GM12878 (cell line): ENCODE measurements around the gene HOXD10. TPM values are rescaled to one million over a fixed set of nuclear protein-coding genes. Genes with fewer than 3 reads are reported as not detected.

ENCODE experiments used
- ATAC-seq: fragments of 200-7000 bp; cut with Tn5 transposase; 3 replicates; pipeline ENCODE4 v1.9.1; 2020; ENCODE audit warnings: mild to moderate bottlenecking, moderate library complexity
- BruUV-seq: library from RNA; stranded (reverse); fragments of 400-500 nt; replicated peaks from 2 replicates; lab custom pipeline; 2021; lab: Mats Ljungman, UMichigan
- CTCF ChIA-PET: fragments of 300-600 bp; sonication (Branson Sonifier 250); formaldehyde crosslinking; extraction: SDS; loops from one replicate; lab custom pipeline; 2021; ENCODE audit warnings: inconsistent platforms; lab: Yijun Ruan, JAX
- POLR2A ChIA-PET: fragments of 350-600 bp; formaldehyde crosslinking; extraction: SDS; loops from one replicate; lab custom pipeline; 2021; ENCODE audit warnings: inconsistent platforms; lab: Charles Lee
- RAD21 ChIA-PET: fragments of 300-600 bp; sonication (Branson Sonifier 250); formaldehyde crosslinking; loops from one replicate; lab custom pipeline; 2023; ENCODE audit warnings: antibody characterized with exemption; ENCODE audit not compliant: unreplicated experiment; lab: Charles Lee
- SMC1A ChIA-PET: fragments of 300-600 bp; sonication (Branson Sonifier 250); formaldehyde crosslinking; loops from one replicate; lab custom pipeline; 2023; ENCODE audit not compliant: unreplicated experiment, uncharacterized antibody; lab: Charles Lee
- DNase-seq: peaks from one replicate; pipeline ENCODE4 v3.0.0-alpha.2; 2011; ENCODE audit warnings: low read depth, low spot score
- FAIRE-seq: peaks from 3 replicates; lab custom pipeline; 2011; peaks lifted over from hg19 to GRCh38; lab: Jason Lieb, UNC
- H2AFZ ChIP-seq: 2 replicates; pipeline ENCODE4 v1.6.0; 2011; ENCODE audit warnings: low read depth, low read length, control low read depth; ENCODE audit not compliant: control insufficient read depth
- H3K27ac ChIP-seq: 2 replicates; pipeline ENCODE4 v1.5.1; 2011; ENCODE audit warnings: control low read depth; ENCODE audit not compliant: control insufficient read depth, insufficient read depth
- H3K27me3 ChIP-seq, 2 experiments: replicated peaks in 1 of 2; 2 replicates each; pipeline versions ENCODE4 v1.6.0 to v1.6.1; 2011; ENCODE audit warnings: low read length in 1 of 2; ENCODE audit not compliant: control insufficient read depth in 2 of 2, insufficient read depth in 2 of 2
- H3K36me3 ChIP-seq, 2 experiments: 2 replicates each; pipeline ENCODE4 v1.5.1; 2011; ENCODE audit warnings: low read length in 1 of 2; ENCODE audit not compliant: control insufficient read depth in 2 of 2, insufficient read depth in 2 of 2
- H3K4me1 ChIP-seq: 2 replicates; pipeline ENCODE4 v1.6.1; 2011; ENCODE audit warnings: mild to moderate bottlenecking, low read length, moderate library complexity, mixed read lengths; ENCODE audit not compliant: control insufficient read depth, insufficient read depth
- H3K4me2 ChIP-seq: 2 replicates; pipeline ENCODE4 v1.6.0; 2011; ENCODE audit warnings: control low read depth; ENCODE audit not compliant: control insufficient read depth, insufficient read depth
- H3K4me3 ChIP-seq: fragments of 200-600 bp; sonication (generic); 2 replicates; pipeline ENCODE4 v1.5.1; 2016
- H3K79me2 ChIP-seq: 2 replicates; pipeline ENCODE4 v1.6.0; 2011; ENCODE audit warnings: low read length; ENCODE audit not compliant: control insufficient read depth, insufficient read depth
- H3K9ac ChIP-seq: 2 replicates; pipeline ENCODE4 v1.8.0; 2011; ENCODE audit warnings: low read length, control low read depth, mixed read lengths; ENCODE audit not compliant: control insufficient read depth, insufficient read depth
- H3K9me3 ChIP-seq: replicated peaks from 3 replicates; pipeline ENCODE4 v1.5.1; 2011; ENCODE audit warnings: mild to moderate bottlenecking, low read length; ENCODE audit not compliant: control insufficient read depth, insufficient read depth
- H4K20me1 ChIP-seq: 2 replicates; pipeline ENCODE4 v1.6.0; 2011; ENCODE audit not compliant: control insufficient read depth, insufficient read depth
- CHD2 ChIP-seq: IDR thresholded peaks from 2 replicates; pipeline ENCODE4 v1.6.1; 2011; ENCODE audit warnings: low read depth, low read length, improper control_type of control experiment, borderline replicate concordance
- SUZ12 ChIP-seq: fragments of 200-600 bp; sonication (generic); IDR thresholded peaks from one replicate; pipeline ENCODE4 v1.6.1; 2018; ENCODE audit warnings: antibody characterized with exemption, mild to moderate bottlenecking; ENCODE audit not compliant: unreplicated experiment
- WGBS: methylation state at CpG from one replicate; pipeline ENCODE4 v1.1.6; 2016; ENCODE audit warnings: low lambda C conversion rate; ENCODE audit not compliant: insufficient replicate concordance, insufficient coverage; ENCODE audit errors: missing lambda C conversion rate; 5-methylcytosine and 5-hydroxymethylcytosine counted together
- in situ Hi-C: fragments of 300-500 bp; cut with MboI; formaldehyde crosslinking; loops from 9 replicates; pipeline ENCODE4 v1.14.3; 2018; ENCODE audit warnings: mixed read lengths
- intact Hi-C: fragments of 100-400 bp; cut with micrococcal nuclease; formaldehyde crosslinking; loops from one replicate; pipeline ENCODE4 v1.14.2; 2022; ENCODE audit not compliant: unreplicated experiment
- polyA plus RNA-seq, 11 experiments: library from polyadenylated mRNA; depleted of rRNA in 4 of 11; unstranded in 6 of 11; stranded (reverse) in 5 of 11; fragments of >200 nt; fragmentation: Nextera tagmentation in 4 of 11; fragmentation: Illumina TruSeq in 1 of 11; extraction: Ambion mirVana in 4 of 11; extraction: Trizol in 1 of 11; gene quantifications; 1 replicate in 1 of 11; 2 replicates in 10 of 11; pipeline versions ENCODE4 v1.2.1 to v1.2.3, GENCODE V29; 2011 to 2016; ENCODE audit warnings: inconsistent platforms in 2 of 11, missing spikeins in 2 of 11, low read depth in 1 of 11
- total RNA-seq, 4 experiments: library from RNA; depleted of rRNA in 3 of 4; stranded (reverse); fragments of >200 nt in 3 of 4; fragmentation: Illumina TruSeq in 1 of 4; extraction: Trizol in 1 of 4; gene quantifications; 2 replicates each; pipeline versions ENCODE4 v1.2.1 to v1.2.3, GENCODE V29; 2013 to 2021

HOXD10 gene
- total and polyA plus RNA-seq, 10 of the 15 experiments (the other 5 are each of a cell fraction or from before 2014, with no cell fraction given) = not detected

DNA sequence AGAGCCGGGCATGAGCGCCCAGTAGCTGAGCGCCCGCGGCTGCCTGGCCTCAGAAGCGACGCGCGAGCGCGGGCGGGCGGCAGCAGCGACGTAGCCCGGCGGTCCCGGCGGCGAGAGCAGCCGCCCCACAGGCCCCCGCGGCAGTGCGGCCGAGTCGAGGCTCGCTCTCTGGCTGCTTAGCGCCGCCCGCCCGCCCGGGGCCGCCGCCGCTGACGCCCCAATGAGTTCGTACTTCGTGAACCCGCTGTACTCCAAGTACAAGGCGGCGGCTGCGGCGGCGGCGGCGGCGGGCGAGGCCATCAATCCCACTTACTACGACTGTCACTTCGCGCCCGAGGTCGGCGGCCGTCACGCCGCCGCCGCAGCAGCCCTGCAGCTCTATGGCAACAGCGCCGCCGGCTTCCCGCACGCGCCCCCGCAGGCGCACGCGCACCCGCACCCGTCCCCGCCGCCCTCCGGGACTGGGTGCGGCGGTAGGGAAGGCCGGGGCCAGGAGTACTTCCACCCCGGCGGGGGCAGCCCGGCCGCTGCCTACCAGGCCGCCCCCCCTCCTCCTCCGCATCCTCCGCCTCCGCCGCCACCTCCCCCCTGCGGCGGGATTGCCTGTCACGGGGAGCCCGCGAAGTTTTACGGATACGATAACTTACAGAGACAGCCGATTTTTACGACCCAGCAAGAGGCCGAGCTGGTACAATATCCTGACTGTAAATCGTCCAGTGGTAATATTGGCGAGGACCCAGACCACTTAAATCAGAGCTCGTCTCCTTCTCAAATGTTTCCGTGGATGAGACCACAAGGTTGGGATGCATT lies 13.8 kb downstream of the HOXD10 start:
- Histone ChIP-seq H4K20me1 (no peaks in the 10 kb centered on the region), H3K9ac (no peak overlapping the region), H3K4me3 (no peak overlapping the region), H3K9me3 (peaks cover 1% of the 10 kb centered on the region; the same call in 2 of the 3 replicates), H2AFZ (no peak overlapping the region), H3K36me3 (no peaks in the 10 kb centered on the region), H3K4me1 (no peaks in the 10 kb centered on the region), H3K27me3 (peaks cover 10 to 32% of the 10 kb centered on the region in 2 experiments), H3K27ac (no peak overlapping the region), H3K79me2 (no peaks in the 10 kb centered on the region), H3K4me2 (no peak overlapping the region)
- CTCF ChIA-PET = interaction anchor here (0.6 to 3.4 kb wide), 6 partner anchors 19 to 1017 kb away, joined by 5 to 36 read pairs (median 8); no protein-coding TSS in a partner anchor
- FAIRE-seq (no peak), ATAC-seq (no peak), DNase-seq (no peak)
- peak; percentile 72 for TF ChIP-seq SUZ12
- no peak for TF ChIP-seq CHD2
- BruUV-seq = no TSS peak
- RAD21 ChIA-PET = interaction anchor here (2.4 kb wide), 1 partner anchor 1019 kb away, joined by 7 read pairs; no protein-coding TSS in a partner anchor
- POLR2A ChIA-PET = interaction anchor here (0.5 kb wide), 1 partner anchor 1163 kb away, joined by 5 read pairs; no protein-coding TSS in a partner anchor
- intact Hi-C loops = no loop called here
- in situ Hi-C loops = loop anchor here (25.0 kb wide), 1 partner anchor 1207 kb away; no protein-coding TSS in a partner anchor
- SMC1A ChIA-PET = interaction anchor here (1.1 to 2.0 kb wide), 3 partner anchors 10 to 1018 kb away, joined by 5 to 9 read pairs (median 7); no protein-coding TSS in a partner anchor
- WGBS = 74% methylated on average over 65 of the region's 100 CpGs
